Measurements from ENCODE around the gene MAP3K14. TPM values are rescaled to one million over a fixed set of nuclear protein-coding genes. Genes with fewer than 3 reads are reported as not detected.

The MAP3K14 gene
- total RNA-seq, 2 donors from 2014 or later, result 8.2 to 10.6 TPM

DNA sequence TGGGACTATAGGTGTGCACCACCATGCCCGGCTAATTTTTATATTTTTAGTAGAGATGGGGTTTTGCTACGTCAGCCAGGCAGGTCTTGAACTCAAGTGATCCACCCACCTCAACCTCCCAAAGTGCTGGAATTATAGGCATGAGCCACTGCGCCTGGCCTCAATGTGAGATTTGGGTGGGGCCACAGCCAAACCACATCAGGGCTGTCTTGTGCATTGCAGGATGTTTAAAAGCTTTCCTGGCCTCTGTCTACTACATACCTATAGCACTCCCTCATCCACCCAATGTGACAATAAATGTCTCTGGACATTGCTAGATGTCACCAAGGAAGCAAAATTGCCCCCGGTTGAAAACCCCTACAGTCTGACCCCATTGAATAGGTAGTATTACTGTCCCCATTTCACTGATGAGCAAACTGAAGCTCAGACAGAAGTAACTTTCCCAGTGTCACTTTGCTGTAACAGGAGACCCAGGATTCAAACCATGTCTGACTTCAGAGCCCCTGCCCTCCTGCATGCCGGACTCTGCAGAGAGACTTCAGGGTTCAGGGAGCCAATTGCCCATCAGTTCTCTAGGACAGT is 3.6 kb upstream of the MAP3K14 start:
- no peak for DNase-seq (ENCODE audit: low spot score)

DNA sequence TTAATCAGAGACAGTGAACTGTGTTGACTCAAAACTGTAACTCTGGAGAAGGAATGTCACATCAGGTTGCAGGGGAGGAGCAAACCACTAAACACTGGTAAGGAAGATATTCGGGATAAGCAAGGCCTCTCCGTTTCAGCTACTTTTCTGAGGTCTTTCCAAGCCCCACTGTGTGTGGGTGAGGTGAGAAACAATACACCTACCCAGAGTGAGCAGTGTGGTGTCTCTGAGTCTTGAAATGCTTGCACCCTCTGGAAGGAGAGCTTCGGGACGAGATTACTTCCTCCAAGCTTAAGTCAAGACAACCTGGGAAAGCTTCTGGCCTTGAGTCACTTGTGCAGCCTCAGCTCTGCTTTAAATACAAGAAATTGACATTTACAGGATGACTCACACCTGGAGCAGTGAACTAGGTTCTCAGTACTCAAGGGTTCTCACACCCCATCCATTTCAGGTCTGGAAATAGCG is 2.5 kb upstream of the MAP3K14 start:
- H3K36me3 ChIP-seq, result no peaks in the 10 kb centered on the region
- TF ChIP-seq, protein P1, sequence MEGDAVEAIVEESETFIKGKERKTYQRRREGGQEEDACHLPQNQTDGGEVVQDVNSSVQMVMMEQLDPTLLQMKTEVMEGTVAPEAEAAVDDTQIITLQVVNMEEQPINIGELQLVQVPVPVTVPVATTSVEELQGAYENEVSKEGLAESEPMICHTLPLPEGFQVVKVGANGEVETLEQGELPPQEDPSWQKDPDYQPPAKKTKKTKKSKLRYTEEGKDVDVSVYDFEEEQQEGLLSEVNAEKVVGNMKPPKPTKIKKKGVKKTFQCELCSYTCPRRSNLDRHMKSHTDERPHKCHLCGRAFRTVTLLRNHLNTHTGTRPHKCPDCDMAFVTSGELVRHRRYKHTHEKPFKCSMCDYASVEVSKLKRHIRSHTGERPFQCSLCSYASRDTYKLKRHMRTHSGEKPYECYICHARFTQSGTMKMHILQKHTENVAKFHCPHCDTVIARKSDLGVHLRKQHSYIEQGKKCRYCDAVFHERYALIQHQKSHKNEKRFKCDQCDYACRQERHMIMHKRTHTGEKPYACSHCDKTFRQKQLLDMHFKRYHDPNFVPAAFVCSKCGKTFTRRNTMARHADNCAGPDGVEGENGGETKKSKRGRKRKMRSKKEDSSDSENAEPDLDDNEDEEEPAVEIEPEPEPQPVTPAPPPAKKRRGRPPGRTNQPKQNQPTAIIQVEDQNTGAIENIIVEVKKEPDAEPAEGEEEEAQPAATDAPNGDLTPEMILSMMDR (IDR thresholded peaks at IDR 0.05), result no peak
- H3K4me1 ChIP-seq, result peaks cover 0 to 40% of the 10 kb centered on the region in 2 donors
- no peak overlapping the region for H3K4me3 ChIP-seq
- H3K9me3 ChIP-seq, result no peaks in the 10 kb centered on the region
- no peak for DNase-seq (ENCODE audit: low spot score)
- H3K27me3 ChIP-seq, result no peaks in the 10 kb centered on the region
- H3K27ac ChIP-seq, result no peak overlapping the region

More for the DNA sequence above, 3.6 kb upstream of the MAP3K14 start:
- Histone ChIP-seq H3K27ac (no peak overlapping the region), H3K4me3 (no peak overlapping the region), H3K36me3 (no peaks in the 10 kb centered on the region), H3K9me3 (no peaks in the 10 kb centered on the region), H3K27me3 (no peaks in the 10 kb centered on the region), H3K4me1 (peaks cover 0 to 28% of the 10 kb centered on the region in 2 donors)
- TF ChIP-seq, protein P1 (IDR thresholded peaks at IDR 0.05), result no peak

DNA sequence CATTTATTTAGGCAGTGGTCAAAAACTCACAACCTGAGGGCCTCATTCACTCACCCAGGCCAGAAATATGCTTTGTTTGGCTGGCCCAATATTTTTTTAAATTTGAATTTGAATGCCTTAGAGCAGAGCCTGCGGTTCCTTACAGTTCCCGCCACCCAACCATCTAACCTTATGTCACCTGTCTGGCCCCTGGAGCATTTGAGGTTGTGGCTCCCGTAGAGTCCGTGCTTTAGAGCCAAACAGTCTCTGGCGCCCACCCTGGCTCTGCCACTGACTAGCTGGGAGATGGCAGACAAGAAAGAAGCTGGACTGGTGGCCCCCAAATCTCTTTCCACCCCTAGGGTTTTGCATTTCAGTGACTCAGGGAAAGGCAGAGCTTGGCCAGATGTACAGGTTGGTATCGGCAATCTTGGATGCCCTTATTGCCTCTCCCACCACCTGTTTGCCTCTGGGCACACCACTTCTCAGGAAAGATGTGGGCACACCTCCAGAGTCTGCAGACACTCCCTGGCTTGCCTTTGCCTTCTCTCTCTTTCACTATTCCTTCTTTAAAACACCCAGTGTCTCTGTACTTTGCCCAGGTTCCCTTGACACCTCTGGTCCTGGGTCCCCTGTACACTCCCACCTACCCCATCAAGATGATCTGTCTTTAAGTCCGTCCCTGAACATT is 1.9 kb upstream of the MAP3K14 start:
- Histone ChIP-seq H3K27me3 (no peaks in the 10 kb centered on the region), H3K36me3 (no peaks in the 10 kb centered on the region), H3K27ac (no peak overlapping the region), H3K9me3 (no peaks in the 10 kb centered on the region), H3K4me1 (peaks cover 0 to 45% of the 10 kb centered on the region in 2 donors), H3K4me3 (no peak overlapping the region)
- no peak for DNase-seq (ENCODE audit: low spot score)
- TF ChIP-seq, protein P1 (IDR thresholded peaks at IDR 0.05), result no peak

DNA sequence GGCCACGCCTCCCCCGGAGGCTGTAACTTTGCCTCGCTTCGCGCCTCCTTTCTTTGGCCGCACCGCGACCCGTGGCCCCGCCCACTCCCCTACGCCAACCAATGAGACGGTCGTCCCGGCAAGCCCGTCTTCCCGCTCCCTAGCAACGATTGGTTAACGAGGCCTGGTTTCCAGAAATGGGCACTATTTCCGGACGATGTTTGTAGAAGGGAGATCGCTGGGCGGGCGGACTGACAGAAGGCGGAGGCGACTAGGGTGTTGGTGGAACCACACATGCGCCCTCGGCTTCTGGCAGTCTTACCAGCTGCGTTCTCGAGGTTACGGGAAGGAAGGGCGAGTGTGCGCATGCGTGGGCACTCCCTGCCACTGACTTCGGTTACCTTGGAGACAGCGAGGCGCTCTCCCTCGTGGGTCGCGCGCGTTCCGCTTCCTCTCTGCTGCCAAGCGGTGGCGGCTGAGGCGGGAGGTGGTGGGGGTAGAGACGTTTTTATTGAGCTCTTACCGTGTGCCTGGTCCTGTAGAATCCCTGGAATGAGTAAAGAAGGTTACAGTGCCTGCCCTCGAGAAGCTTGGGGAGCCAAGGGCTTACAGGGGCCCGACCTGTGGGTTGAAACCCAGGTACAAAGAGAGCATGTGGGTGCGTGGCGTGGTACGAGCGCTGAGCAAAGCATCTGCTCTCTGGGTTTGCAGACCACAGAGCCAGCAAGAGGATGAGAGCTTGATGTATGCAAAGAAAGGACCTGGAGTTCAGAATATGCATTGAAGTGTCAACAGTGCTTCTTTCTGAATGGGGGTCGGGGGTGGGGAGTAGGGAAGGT is 500 bp upstream of the MAP3K14 start:
- Histone ChIP-seq H3K36me3 (no peaks in the 10 kb centered on the region), H3K4me1 (peaks cover 0 to 59% of the 10 kb centered on the region in 2 donors), H3K27me3 (no peaks in the 10 kb centered on the region), H3K4me3 (peak overlapping the region; percentile 28 to 82), H3K9me3 (no peaks in the 10 kb centered on the region), H3K27ac (peak overlapping the region; percentile 96 to 97)
- DNase-seq (ENCODE audit: low spot score), result peak; percentile 100
- TF ChIP-seq, protein P1 (IDR thresholded peaks at IDR 0.05), result peak in 1 of 2 donors; percentile 12

DNA sequence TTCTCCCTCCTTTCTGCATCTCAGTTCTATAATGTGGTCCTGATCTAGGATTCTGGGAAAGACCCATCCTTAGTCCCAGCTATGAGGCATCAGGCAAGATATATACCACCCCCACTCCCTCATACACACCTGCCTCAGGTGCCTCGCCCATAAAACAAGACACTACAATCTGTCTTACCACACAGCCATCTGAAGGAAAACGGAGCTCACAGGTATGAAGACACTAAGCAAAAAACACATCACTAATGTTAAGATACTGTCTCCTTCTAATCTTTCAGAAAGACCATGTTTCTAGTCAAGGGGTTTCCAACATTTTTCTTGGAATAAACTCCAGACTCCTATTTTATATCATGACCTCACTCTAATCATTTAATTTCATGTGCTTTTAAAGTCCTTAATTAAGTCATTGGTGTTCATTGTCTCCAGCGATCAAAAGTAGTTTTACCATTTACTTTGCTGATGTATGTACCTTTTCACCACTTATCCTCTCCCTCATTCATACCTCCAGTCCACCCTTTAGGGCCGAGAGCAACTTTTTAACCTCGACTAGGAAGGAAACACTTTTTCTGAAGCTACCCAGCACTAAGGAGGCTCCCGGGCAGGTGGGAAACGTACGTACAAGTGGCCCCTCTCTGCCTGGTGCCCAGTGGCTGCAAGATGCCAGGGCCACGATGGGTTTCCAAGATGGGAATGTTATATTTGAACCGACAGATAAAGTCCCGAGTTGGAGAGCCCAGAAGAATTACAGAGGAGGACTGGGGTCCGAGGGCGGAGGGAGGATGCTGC is 979 bp downstream of the MAP3K14 start:
- Histone ChIP-seq H3K27ac (peak overlapping the region; percentile 96 to 97), H3K4me1 (peaks cover 0 to 67% of the 10 kb centered on the region in 2 donors), H3K4me3 (peak overlapping the region; percentile 73 to 82), H3K36me3 (no peaks in the 10 kb centered on the region), H3K9me3 (no peaks in the 10 kb centered on the region), H3K27me3 (no peaks in the 10 kb centered on the region)
- DNase-seq (ENCODE audit: low spot score), result no peak
- TF ChIP-seq, protein P1 (IDR thresholded peaks at IDR 0.05), result no peak
